ENCODE data around the gene RCAN3.

Gene RCAN3

GRCh38 chr1:24580756-24581155 lies 78.1 kb downstream of the RCAN3 start:
- no peak for DNase-seq (ENCODE audit: low read depth)

- no peak for DNase-seq (ENCODE audit: low read depth)
Observed at GRCh38 chr1:24584171-24584647, 81.6 kb downstream of the RCAN3 start.

- no peak for DNase-seq (ENCODE audit: low read depth)
Observed at GRCh38 chr1:24586119-24586518, 83.5 kb downstream of the RCAN3 start.

GRCh38 chr1:24586970-24587820 lies 84.6 kb downstream of the RCAN3 start:
- DNase-seq (ENCODE audit: low read depth) = peak; percentile 44

GRCh38 chr1:24588573-24588972 lies 85.9 kb downstream of the RCAN3 start:
- no peak for DNase-seq (ENCODE audit: low read depth)

GRCh38 chr1:24589200-24589599 lies 86.6 kb downstream of the RCAN3 start:
- DNase-seq (ENCODE audit: low read depth) = no peak

Data from stimulated activated CD8-positive, alpha-beta memory T cell treated with anti-CD3 and anti-CD28 coated beads, Interleukin-12 subunit alpha, Interleukin-12 subunit beta, amount 100 ng/mL, for 1 hour (primary cell).